Type B pancreatic cell (in vitro differentiated cells): Measurements from ENCODE around the gene ADARB2. TPM values are rescaled to one million over a fixed set of nuclear protein-coding genes. Genes with fewer than 3 reads are reported as not detected.
"Not testable (repeated sequence)": the region's sequence is repeated elsewhere in the genome, so short reads cannot be mapped to it uniquely, and the experiment has no call there.

Experiments used
- DNase-seq: peaks from one replicate; pipeline ENCODE4 v3.0.0; 2021; ENCODE audit warnings: mixed read lengths; ENCODE audit not compliant: unreplicated experiment; ENCODE audit errors: extremely low spot score
- H3K27ac Mint-ChIP-seq: 2 replicates; pipeline ENCODE4 v1.8.0; 2021; ENCODE audit warnings: mild to moderate bottlenecking, mixed read lengths
- H3K27me3 Mint-ChIP-seq: 2 replicates; pipeline ENCODE4 v1.8.0; 2021; ENCODE audit warnings: mixed read lengths
- H3K36me3 Mint-ChIP-seq: 2 replicates; pipeline ENCODE4 v1.8.0; 2021; ENCODE audit warnings: mixed read lengths
- H3K4me1 Mint-ChIP-seq: one replicate; pipeline ENCODE4 v1.8.0; 2021; ENCODE audit warnings: mixed read lengths; ENCODE audit not compliant: unreplicated experiment
- H3K4me3 Mint-ChIP-seq: 2 replicates; pipeline ENCODE4 v1.8.0; 2021; ENCODE audit warnings: mild to moderate bottlenecking, mixed read lengths
- H3K9me3 Mint-ChIP-seq: 2 replicates; pipeline ENCODE4 v1.8.0; 2021; ENCODE audit warnings: mixed read lengths
- total RNA-seq: library from RNA; stranded (reverse); gene quantifications from 2 replicates; pipeline ENCODE4 v1.2.1, GENCODE V29; 2021; ENCODE audit warnings: low replicate concordance
- TF ChIP-seq, protein P1 (sequence below): fragments of 200-600 bp; sonication (generic); conservative IDR thresholded peaks from 2 replicates; pipeline ENCODE4 v1.5.0; 2021; ENCODE audit warnings: antibody characterized with exemption, mild to moderate bottlenecking

The ADARB2 gene
- total RNA-seq, 1 donor from 2014 or later, result 4.9 TPM

DNA sequence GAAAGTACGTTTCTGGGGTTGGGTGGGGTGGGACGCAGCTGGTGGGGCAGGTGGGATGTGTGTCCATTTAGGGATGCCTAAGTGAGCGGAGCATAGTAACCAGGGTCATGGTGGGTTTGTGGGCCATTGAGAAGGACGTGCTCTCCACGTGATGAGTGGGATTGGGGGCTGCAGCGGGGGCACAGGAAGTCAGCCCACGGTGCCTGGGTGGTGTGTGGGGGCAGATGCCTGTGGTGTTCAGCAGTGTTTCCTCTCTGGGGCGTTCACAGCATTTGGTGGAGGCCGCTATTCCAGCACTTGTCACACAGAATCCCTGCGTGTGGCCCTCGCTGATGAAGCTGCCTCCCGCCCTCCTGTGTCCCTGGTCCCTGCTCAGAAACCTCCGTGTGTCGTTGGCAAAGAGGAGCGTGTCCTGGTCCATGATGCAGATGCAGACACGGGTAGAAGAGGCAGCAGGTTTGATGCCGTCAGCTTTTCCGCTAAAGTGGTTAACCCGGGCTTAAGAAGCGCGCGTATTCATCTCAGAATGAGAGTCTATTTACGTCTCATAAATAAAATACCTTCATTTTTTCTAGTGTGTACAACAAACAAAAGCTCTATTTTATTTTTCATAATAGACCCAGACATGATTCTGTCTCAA, 274.2 kb downstream of the ADARB2 start:
- Mint-ChIP-seq H3K4me1 (peaks cover 30% of the 10 kb centered on the region), H3K27ac (peak overlapping the region; percentile 76), H3K9me3 (no peaks in the 10 kb centered on the region), H3K27me3 (peaks cover 6% of the 10 kb centered on the region), H3K36me3 (peaks cover 4% of the 10 kb centered on the region), H3K4me3 (no peak overlapping the region)
- no peak for DNase-seq
- TF ChIP-seq, protein P1, sequence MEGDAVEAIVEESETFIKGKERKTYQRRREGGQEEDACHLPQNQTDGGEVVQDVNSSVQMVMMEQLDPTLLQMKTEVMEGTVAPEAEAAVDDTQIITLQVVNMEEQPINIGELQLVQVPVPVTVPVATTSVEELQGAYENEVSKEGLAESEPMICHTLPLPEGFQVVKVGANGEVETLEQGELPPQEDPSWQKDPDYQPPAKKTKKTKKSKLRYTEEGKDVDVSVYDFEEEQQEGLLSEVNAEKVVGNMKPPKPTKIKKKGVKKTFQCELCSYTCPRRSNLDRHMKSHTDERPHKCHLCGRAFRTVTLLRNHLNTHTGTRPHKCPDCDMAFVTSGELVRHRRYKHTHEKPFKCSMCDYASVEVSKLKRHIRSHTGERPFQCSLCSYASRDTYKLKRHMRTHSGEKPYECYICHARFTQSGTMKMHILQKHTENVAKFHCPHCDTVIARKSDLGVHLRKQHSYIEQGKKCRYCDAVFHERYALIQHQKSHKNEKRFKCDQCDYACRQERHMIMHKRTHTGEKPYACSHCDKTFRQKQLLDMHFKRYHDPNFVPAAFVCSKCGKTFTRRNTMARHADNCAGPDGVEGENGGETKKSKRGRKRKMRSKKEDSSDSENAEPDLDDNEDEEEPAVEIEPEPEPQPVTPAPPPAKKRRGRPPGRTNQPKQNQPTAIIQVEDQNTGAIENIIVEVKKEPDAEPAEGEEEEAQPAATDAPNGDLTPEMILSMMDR, result no peak

DNA sequence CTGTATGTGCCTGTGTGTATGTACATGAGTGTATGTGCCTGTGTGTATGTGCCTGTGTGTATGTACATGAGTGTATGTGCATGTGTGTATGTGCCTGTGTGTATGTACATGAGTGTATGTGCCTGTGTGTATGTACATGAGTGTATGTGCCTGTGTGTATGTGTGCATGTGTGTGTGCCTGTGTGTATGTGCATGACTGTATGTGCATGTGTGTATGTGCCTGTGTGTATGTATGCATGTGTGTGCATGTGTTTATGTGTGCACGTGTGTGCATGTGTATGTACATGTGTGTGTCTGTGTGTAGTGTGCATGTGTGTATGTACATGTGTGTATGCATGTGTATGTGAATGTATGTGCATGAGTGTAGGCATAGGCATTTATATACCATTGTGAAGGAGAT, 274.8 kb downstream of the ADARB2 start:
- no peak overlapping the region for H3K4me3 Mint-ChIP-seq
- TF ChIP-seq, protein P1, result no peak
- H3K9me3 Mint-ChIP-seq, result no peaks in the 10 kb centered on the region
- peaks cover 4% of the 10 kb centered on the region for H3K36me3 Mint-ChIP-seq
- DNase-seq, result no peak
- H3K4me1 Mint-ChIP-seq, result peaks cover 27% of the 10 kb centered on the region
- peak overlapping the region; percentile 76 for H3K27ac Mint-ChIP-seq
- H3K27me3 Mint-ChIP-seq, result peaks cover 11% of the 10 kb centered on the region

DNA sequence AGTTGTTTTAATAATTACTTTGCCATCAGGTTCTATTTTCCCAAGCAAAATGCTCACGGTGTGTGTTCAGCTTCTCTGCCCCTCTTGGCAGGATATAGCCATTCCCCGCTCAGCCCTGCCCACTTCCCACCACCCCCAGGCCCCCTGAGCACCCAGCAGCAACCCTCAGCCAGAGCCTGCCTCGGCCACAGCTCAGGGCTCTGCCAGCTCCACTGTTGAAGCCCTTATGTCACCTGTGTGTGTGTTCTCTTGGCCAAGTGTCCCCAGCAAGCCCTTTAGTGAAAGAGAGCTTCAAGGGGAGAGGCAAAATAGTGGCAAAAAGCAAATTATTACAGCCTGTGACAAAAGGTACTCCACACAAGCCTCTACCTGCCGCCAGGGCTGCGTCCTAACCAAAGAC, 275.3 kb downstream of the ADARB2 start:
- no peaks in the 10 kb centered on the region for H3K9me3 Mint-ChIP-seq
- peaks cover 24% of the 10 kb centered on the region for H3K4me1 Mint-ChIP-seq
- peak overlapping the region; percentile 76 for H3K27ac Mint-ChIP-seq
- no peak for DNase-seq
- TF ChIP-seq, protein P1, result no peak
- no peak overlapping the region for H3K4me3 Mint-ChIP-seq
- H3K27me3 Mint-ChIP-seq, result peaks cover 12% of the 10 kb centered on the region
- H3K36me3 Mint-ChIP-seq, result peaks cover 4% of the 10 kb centered on the region

DNA sequence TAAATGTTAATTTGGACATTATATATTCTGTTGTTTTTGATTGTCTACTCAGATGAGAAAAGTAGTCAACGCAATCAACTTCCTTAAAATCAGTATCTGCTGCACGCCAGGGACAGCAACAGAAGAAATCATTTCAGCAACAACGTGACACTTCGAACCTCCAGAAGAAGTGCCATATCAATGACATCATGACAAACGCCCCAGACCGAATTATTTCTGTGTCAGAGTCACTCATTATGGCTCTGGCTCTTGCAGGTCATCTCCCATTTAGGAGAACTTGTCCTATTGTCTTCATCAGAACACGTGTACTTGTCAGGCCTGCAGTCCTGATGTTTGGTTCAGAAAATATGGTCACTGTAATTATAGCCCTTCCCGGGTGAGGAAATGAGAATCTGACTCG, 276.3 kb downstream of the ADARB2 start:
- Mint-ChIP-seq H3K4me3 (peak overlapping the region; percentile 28), H3K27me3 (peaks cover 12% of the 10 kb centered on the region), H3K36me3 (peaks cover 4% of the 10 kb centered on the region), H3K9me3 (peaks cover 4% of the 10 kb centered on the region), H3K4me1 (peaks cover 19% of the 10 kb centered on the region), H3K27ac (peak overlapping the region; percentile 98)
- TF ChIP-seq, protein P1, result no peak
- DNase-seq, result no peak

DNA sequence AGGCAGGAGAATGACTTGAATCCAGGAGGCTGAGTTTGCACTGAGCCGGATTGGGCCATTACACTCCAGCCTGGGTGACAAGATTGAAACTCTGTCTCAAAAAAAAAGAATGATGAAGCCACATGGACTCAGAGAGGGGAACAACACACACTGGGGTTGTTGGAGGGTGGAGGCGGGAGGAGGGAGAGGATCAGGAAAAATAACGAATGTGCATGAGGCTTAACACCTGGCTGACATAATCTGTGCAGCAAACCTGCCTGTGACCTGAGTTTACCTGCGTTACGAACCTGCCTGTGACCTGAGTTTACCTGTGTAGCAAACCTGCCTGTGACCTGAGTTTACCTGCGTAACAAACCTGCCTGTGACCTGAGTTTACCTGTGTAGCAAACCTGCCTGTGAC, 277.7 kb downstream of the ADARB2 start:
- H3K27me3 Mint-ChIP-seq, result peaks cover 12% of the 10 kb centered on the region
- not testable (repeated sequence) for DNase-seq, H3K4me3 Mint-ChIP-seq, H3K36me3 Mint-ChIP-seq, H3K9me3 Mint-ChIP-seq
- H3K4me1 Mint-ChIP-seq, result peaks cover 14% of the 10 kb centered on the region
- H3K27ac Mint-ChIP-seq, result peak overlapping the region; percentile 82

DNA sequence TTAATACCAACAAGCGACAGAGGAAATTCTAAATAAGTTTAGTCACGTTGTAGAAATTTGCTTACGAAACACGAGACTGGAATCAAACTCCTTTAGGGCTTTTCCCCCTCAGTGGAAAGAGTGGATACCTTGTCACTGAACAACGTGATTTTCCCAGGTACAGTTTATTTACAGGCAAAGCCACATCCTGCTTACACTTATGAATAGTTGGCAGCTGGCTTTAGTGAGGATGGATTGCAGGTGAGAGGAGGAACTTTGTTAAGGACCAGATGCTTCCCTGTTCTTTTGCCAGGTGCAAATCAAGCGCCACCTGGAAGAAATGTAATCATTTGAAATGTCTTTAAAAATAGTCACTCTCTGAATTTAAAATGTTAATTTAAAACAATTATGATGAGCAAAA, 282.4 kb downstream of the ADARB2 start:
- TF ChIP-seq, protein P1, result no peak
- peaks cover 17% of the 10 kb centered on the region for H3K9me3 Mint-ChIP-seq
- no peaks in the 10 kb centered on the region for H3K4me1 Mint-ChIP-seq
- H3K27ac Mint-ChIP-seq, result no peak overlapping the region
- peaks cover 4% of the 10 kb centered on the region for H3K36me3 Mint-ChIP-seq
- H3K27me3 Mint-ChIP-seq, result peaks cover 5% of the 10 kb centered on the region
- DNase-seq, result no peak
- H3K4me3 Mint-ChIP-seq, result no peak overlapping the region
